Stimulated activated naive B cell treated with anti-CD40 and anti-IgM and Interleukin-4, amounts not matched to agents 10 μg/mL and 1 μg/mL and 100 μg/mL, for 72 hours (primary cell): ENCODE measurements around the gene MRPL38.
A peak's percentile ranks its signal among the peaks of the same experiment; 100 is the strongest.

ENCODE experiments used
- ATAC-seq, 2 donors: fragments of 150-1000 bp; cut with Tn5 transposase; replicated peaks; 2 replicates each; pipeline ENCODE4 v1.10.0; 2021; ENCODE audit warnings: moderate library complexity in 1 of 2
- DNase-seq: peaks from one replicate; pipeline ENCODE4 v3.0.0; 2021
- H3K27ac Mint-ChIP-seq: one replicate; pipeline ENCODE4 v1.8.0; 2022; ENCODE audit warnings: mild to moderate bottlenecking, mixed read lengths
- H3K27me3 Mint-ChIP-seq, 2 donors: one replicate each; pipeline ENCODE4 v1.8.0; 2022; ENCODE audit warnings: mixed read lengths in 2 of 2
- H3K36me3 Mint-ChIP-seq, 2 donors: one replicate each; pipeline ENCODE4 v1.8.0; 2022; ENCODE audit warnings: mixed read lengths in 2 of 2, mild to moderate bottlenecking in 1 of 2
- H3K4me1 Mint-ChIP-seq, 2 donors: one replicate each; pipeline ENCODE4 v1.8.0; 2022; ENCODE audit warnings: mixed read lengths in 2 of 2, mild to moderate bottlenecking in 1 of 2
- H3K4me3 Mint-ChIP-seq, 2 donors: one replicate each; pipeline ENCODE4 v1.8.0; 2022; ENCODE audit warnings: mild to moderate bottlenecking in 2 of 2, mixed read lengths in 2 of 2, moderate library complexity in 1 of 2
- H3K9me3 Mint-ChIP-seq, 2 donors: one replicate each; pipeline ENCODE4 v1.8.0; 2022; ENCODE audit warnings: mixed read lengths in 2 of 2, mild to moderate bottlenecking in 1 of 2

The MRPL38 gene

DNA sequence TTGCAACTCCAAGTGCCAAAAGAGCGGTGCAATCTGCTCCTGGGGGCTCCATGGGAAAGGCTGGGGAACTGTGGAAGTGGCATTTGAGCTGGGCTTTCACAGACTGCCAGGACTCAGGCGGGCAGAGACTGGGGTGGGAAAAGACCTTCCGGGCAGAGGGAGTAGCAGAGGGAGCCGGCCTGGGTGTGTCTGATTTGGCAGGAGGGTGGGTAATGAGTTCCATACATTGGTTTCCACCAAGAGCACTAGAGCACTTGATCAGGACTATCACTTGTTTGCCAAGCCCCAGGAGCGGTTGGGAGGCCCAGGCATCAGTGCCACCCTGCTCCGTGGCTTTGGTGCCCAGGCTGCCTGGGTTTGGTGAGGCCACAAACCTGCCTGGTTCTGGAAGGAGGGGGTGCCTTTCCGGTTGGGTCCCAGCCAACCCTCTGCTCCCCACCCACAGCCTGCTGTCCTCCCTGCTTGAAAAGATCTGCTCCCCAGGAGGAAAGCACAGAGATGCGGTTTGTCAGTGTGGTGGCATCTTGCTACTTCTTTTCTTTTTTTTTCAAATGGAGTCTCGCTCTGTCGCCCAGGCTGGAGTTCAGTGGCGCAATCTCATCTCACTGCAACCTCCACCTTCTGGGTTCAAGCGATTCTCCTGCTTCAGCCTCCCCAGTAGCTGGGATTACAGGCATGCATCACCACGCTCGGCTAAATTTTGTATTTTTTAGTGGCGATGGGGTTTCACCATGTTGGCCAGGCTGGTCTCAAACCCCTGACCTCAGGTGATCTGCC lies 22.8 kb downstream of the MRPL38 start:
- Mint-ChIP-seq H3K27ac (no peak overlapping the region), H3K27me3 (peaks cover 6 to 26% of the 10 kb centered on the region in 2 donors), H3K4me3 (no peak overlapping the region), H3K4me1 (peaks cover 13 to 26% of the 10 kb centered on the region in 2 donors), H3K36me3 (peaks cover 0 to 4% of the 10 kb centered on the region in 2 donors), H3K9me3 (no peaks in the 10 kb centered on the region)
- no peak for DNase-seq
- no peak for ATAC-seq

DNA sequence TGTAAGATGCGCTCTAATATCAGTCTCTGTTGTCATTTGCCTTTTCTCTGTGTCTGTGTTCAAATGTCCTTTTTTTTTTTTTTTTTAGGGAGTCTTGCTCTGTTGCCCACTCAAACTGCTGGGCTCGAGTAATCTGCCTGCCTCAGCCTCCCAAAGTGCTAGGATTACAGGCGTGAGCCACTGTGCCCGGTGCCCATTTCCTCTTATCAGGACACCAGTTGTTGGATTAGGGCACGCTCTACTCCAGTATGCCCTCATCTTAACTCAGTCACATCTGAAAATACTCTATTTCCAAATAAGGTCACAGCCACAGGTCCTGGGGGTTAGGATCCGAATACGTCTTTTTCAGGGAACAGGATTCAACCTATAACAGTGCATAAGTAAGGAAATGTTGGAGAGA lies 24.4 kb downstream of the MRPL38 start:
- Mint-ChIP-seq H3K27ac (no peak overlapping the region), H3K4me3 (no peak overlapping the region), H3K9me3 (no peaks in the 10 kb centered on the region), H3K27me3 (peaks cover 6 to 26% of the 10 kb centered on the region in 2 donors), H3K36me3 (no peaks in the 10 kb centered on the region), H3K4me1 (peaks cover 21 to 32% of the 10 kb centered on the region in 2 donors)
- DNase-seq: no peak
- no peak for ATAC-seq

DNA sequence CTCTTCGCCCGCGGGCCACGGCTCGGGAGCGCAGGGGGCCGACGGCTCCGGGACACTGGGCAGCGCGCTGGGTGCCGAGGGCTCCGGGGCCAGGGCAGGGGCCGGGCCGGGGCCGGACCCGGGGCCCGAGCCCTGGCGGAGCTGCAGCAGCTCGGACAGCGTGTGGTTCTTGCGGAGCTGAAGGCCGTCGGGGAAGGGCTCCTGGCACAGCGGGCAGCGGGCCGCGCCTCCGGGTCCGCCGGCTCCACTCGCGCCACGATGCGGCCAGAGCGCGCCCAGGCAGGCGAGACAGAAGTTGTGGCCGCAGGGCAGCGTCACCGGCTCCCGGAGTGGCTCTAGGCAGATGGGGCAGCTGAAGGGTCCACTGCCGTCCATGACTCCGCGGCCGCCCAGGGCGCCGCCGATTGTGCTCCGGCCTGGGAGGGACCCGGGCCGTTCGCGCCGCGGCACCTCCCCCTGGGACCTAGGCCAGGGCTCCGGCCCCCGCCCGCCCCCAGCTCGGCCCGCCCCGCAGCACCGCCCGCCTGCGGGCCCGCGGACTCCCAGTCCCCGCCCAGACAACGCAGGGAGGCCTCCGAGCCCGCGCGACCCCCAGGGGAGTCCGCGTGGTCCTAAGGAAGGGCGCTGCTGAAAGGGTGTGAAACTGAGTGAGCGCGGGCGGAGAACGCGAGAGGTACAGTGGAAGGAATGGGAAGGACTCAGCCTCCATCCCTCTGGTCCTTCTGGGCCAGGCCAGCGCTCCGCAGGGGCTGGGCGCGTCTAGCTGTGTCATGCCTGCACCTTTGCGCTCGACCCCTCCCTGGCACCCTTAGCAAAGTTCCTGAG lies 26.3 kb downstream of the MRPL38 start, which contains the start of gene TRIM47:
TSS of gene TRIM47 (minus strand) at position 408 of the 825 bp plus-strand sequence. CDS start at position 375, 33 bp downstream.
- Mint-ChIP-seq H3K27me3 (peaks cover 6 to 26% of the 10 kb centered on the region in 2 donors), H3K4me1 (peaks cover 21 to 31% of the 10 kb centered on the region in 2 donors), H3K9me3 (no peaks in the 10 kb centered on the region), H3K27ac (peak within 1 kb of the TSS; percentile 90), H3K36me3 (no peaks in the 10 kb centered on the region), H3K4me3 (peak within 1 kb of the TSS; percentile 75 to 85)
- DNase-seq (no peak), ATAC-seq (peak in 1 of 2 donors; percentile 6)

GRCh38 chr17:75877752-75878173 lies 26.9 kb downstream of the MRPL38 start:
- Mint-ChIP-seq H3K4me3 (peak overlapping the region; percentile 75 to 85), H3K27ac (peak overlapping the region; percentile 90), H3K36me3 (no peaks in the 10 kb centered on the region), H3K4me1 (peaks cover 21 to 31% of the 10 kb centered on the region in 2 donors), H3K27me3 (peaks cover 6 to 26% of the 10 kb centered on the region in 2 donors), H3K9me3 (no peaks in the 10 kb centered on the region)
- peak; percentile 56 for DNase-seq
- ATAC-seq: peak; percentile 82 to 85

DNA sequence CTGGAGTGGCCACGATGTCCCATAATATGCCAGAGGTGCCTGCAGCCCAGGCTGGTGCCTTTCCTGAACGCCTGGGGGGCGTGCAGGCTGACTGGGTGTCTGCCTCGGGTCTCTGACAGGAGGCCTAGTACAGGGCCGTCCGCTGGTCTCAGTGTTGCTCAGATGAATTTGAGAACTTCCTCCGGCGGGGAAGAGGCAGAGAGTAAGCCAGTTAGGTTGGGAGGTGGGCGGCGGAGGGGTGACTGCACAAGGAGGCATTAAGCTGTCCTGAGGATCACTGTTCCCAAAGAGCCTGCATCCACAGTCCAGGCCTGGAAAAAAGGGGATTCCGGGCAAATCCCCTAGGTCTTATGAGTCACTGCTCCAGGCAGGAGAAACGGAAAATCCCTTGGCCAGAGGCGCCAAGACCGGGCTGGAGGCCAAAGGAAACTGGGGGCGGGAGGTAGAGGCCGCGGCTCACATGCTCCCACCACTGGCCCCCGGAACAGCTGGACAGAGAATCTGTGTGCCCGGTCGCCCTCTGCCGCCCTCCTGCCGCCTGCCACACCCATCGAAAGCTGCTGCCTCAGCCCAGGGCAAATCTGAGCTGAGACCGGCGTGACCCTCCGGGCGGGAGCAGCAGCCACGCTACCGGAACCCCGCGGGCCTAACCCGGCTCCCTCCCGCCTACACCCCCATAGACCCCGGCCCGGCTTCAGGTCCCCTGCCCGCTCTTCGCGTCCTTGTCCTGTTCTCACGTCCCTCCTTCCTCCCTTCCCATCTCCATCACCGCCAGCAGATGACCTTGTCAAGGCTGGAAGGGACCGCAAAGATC lies 27.5 kb downstream of the MRPL38 start:
- Mint-ChIP-seq H3K9me3 (no peaks in the 10 kb centered on the region), H3K27me3 (peaks cover 6 to 26% of the 10 kb centered on the region in 2 donors), H3K4me1 (peaks cover 21 to 31% of the 10 kb centered on the region in 2 donors), H3K27ac (peak overlapping the region; percentile 88), H3K36me3 (no peaks in the 10 kb centered on the region), H3K4me3 (peak overlapping the region; percentile 75 to 85)
- ATAC-seq (peak; percentile 25 to 30), DNase-seq (no peak)

- Mint-ChIP-seq H3K4me1 (peaks cover 21 to 31% of the 10 kb centered on the region in 2 donors), H3K9me3 (no peaks in the 10 kb centered on the region), H3K36me3 (no peaks in the 10 kb centered on the region), H3K27ac (peak overlapping the region; percentile 75), H3K27me3 (peaks cover 6 to 26% of the 10 kb centered on the region in 2 donors), H3K4me3 (peak overlapping the region; percentile 75 to 85)
- DNase-seq: peak; percentile 51
- peak; percentile 64 to 66 for ATAC-seq
Observed at GRCh38 chr17:75876190-75876937, 28.3 kb downstream of the MRPL38 start.

DNA sequence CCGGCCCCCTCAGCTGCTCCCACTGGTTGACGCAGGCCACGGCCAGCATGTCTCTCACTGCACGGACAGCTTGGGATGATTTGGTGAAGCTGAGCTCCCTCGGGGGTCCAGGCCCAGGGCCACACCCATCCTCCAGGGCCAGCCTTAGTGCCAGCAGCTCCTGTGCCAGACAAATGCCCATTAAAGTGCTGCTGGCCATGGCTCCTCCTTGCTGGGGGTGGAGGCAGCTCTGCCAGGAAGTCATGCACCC lies 28.8 kb downstream of the MRPL38 start:
- ATAC-seq: no peak
- peak overlapping the region; percentile 75 for H3K27ac Mint-ChIP-seq

DNA sequence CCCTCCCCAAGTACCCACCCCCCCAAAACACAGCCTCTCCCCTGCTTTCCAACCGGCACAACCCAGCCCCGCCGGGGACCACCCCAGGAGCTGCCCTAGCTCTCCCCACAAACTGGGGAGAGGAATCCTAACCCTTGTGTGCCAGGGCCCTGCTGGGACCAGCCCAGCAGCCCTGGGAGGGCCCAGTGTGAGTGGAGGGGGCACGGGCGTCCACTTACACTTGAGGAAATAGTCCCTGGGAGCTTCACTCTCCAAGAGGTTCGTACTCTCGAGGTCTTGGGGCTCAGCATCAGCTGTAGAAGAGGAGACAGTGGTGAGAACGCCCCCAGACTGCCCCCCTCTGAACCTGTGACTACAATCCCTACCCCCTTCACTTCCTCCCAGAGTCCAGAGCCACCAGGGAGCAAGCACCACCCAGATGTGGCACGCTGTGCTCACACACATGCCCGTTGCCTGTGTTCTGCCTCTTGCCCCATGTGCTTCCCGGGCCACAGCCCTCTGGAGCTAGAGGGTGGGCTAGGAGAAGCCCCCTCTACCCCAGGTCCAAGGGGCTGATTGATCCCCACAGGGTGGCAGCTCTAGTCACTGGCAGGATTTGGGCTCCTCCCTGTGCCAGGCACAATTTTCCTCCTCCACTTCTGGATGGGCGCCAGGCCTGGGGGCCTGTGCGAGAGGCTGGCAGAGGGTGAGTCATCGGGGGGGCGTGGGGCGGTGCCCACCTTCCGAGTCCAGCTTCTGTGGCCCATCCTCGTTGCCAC lies 29.3 kb downstream of the MRPL38 start:
- H3K4me1 Mint-ChIP-seq: peaks cover 23 to 31% of the 10 kb centered on the region in 2 donors
- DNase-seq (no peak), ATAC-seq (no peak)
- H3K36me3 Mint-ChIP-seq: no peaks in the 10 kb centered on the region
- peak overlapping the region; percentile 75 for H3K27ac Mint-ChIP-seq
- peak overlapping the region in 1 of 2 donors; percentile 75 for H3K4me3 Mint-ChIP-seq
- no peaks in the 10 kb centered on the region for H3K9me3 Mint-ChIP-seq
- peaks cover 6 to 20% of the 10 kb centered on the region in 2 donors for H3K27me3 Mint-ChIP-seq

More for the DNA sequence above, 28.8 kb downstream of the MRPL38 start:
- no peaks in the 10 kb centered on the region for H3K36me3 Mint-ChIP-seq
- no peaks in the 10 kb centered on the region for H3K9me3 Mint-ChIP-seq
- DNase-seq: no peak
- H3K4me1 Mint-ChIP-seq: peaks cover 21 to 31% of the 10 kb centered on the region in 2 donors
- H3K27me3 Mint-ChIP-seq: peaks cover 6 to 25% of the 10 kb centered on the region in 2 donors
- H3K4me3 Mint-ChIP-seq: peak overlapping the region; percentile 75 to 85

GRCh38 chr17:75874323-75875181 lies 30.1 kb downstream of the MRPL38 start:
- H3K27me3 Mint-ChIP-seq: peaks cover 6 to 17% of the 10 kb centered on the region in 2 donors
- peaks cover 23 to 31% of the 10 kb centered on the region in 2 donors for H3K4me1 Mint-ChIP-seq
- DNase-seq: no peak
- H3K4me3 Mint-ChIP-seq: no peak overlapping the region
- H3K9me3 Mint-ChIP-seq: no peaks in the 10 kb centered on the region
- no peak for ATAC-seq
- no peak overlapping the region for H3K27ac Mint-ChIP-seq
- H3K36me3 Mint-ChIP-seq: no peaks in the 10 kb centered on the region

GRCh38 chr17:75873587-75874322 lies 30.9 kb downstream of the MRPL38 start:
- no peaks in the 10 kb centered on the region for H3K36me3 Mint-ChIP-seq
- ATAC-seq (no peak), DNase-seq (no peak)
- H3K4me3 Mint-ChIP-seq: no peak overlapping the region
- no peaks in the 10 kb centered on the region for H3K9me3 Mint-ChIP-seq
- peaks cover 6 to 13% of the 10 kb centered on the region in 2 donors for H3K27me3 Mint-ChIP-seq
- peaks cover 23 to 27% of the 10 kb centered on the region in 2 donors for H3K4me1 Mint-ChIP-seq
- no peak overlapping the region for H3K27ac Mint-ChIP-seq

GRCh38 chr17:75872434-75873351 lies 32.0 kb downstream of the MRPL38 start:
- ATAC-seq: no peak

More at GRCh38 chr17:75872434-75873351, 32.0 kb downstream of the MRPL38 start:
- H3K27me3 Mint-ChIP-seq: peaks cover 4 to 7% of the 10 kb centered on the region in 2 donors
- H3K4me1 Mint-ChIP-seq: peaks cover 21% of the 10 kb centered on the region in 2 donors
- peak overlapping the region; percentile 14 for H3K27ac Mint-ChIP-seq
- H3K9me3 Mint-ChIP-seq: no peaks in the 10 kb centered on the region
- no peak overlapping the region for H3K4me3 Mint-ChIP-seq
- H3K36me3 Mint-ChIP-seq: no peaks in the 10 kb centered on the region
- DNase-seq: no peak
